ENCODE measurements around the gene NEK7. TPM values are rescaled to one million over a fixed set of nuclear protein-coding genes. Genes with fewer than 3 reads are reported as not detected.
A peak's percentile ranks its signal among the peaks of the same experiment; 100 is the strongest.

Gene NEK7
- total RNA-seq, 3 donors from 2014 or later (not counting 1 experiment from before 2014, with no cell fraction given), result 34.1 to 57.5 (median 42.1) TPM

DNA sequence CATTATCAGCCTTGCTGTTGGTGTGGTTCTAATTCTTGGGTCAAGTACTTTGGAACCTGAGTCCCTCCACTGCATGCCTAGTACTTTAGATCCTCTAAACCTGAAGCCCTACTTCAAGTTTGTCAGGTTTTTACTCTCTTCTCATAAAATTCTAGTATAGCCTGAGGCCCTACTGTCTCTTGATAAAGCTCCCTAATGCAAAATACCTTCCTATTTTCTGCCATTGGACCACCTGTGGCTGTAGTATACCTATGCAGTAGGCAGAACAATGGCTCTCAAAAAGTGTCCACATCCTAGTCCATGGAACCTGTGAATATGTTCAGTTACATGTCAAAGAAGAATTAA lies 47.5 kb upstream of the NEK7 start:
- Mint-ChIP-seq H3K36me3 (no peaks in the 10 kb centered on the region), H3K27ac (no peak overlapping the region)

DNA sequence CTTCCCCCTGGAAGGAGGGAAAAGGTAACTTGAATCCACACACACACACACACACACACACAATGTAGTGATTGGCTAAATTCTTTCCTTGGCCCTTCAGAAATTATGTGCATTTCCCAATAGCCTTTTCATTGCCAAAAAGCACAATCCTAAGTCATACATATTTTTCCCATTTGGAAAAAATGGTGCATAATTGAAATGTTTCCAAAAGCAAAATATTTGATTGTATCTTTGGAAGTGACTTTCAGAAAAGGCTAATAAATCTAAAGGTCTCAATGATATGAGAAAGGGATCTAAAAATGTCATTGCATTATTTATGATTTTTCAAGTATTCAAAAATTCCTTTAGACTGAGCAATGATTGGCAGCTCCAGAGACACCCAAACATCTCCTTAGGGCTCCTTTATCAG lies 43.5 kb upstream of the NEK7 start:
- Mint-ChIP-seq H3K4me3 (no peak overlapping the region), H3K27me3 (ENCODE audit: low read depth in 2 of 2) (peaks cover 0 to 2% of the 10 kb centered on the region in 2 donors), H3K4me1 (peaks cover 0 to 5% of the 10 kb centered on the region in 2 donors), H3K9me3 (no peaks in the 10 kb centered on the region), H3K27ac (no peak overlapping the region), H3K36me3 (no peaks in the 10 kb centered on the region)
- no peaks in the 10 kb centered on the region for H3K9me3 ChIP-seq (ENCODE audit: control insufficient read depth, insufficient read depth, low read length)
- no peaks in the 10 kb centered on the region for H3K4me1 ChIP-seq (ENCODE audit: control insufficient read depth, insufficient read depth, low read length)
- no peaks in the 10 kb centered on the region for H3K27me3 ChIP-seq (ENCODE audit: control insufficient read depth, insufficient read depth, low read length)
- ATAC-seq, result no peak
- no peak overlapping the region for H3K4me3 ChIP-seq (ENCODE audit: low read length)
- intact Hi-C loops (cut with micrococcal nuclease), result no loop called here
- no peak for DNase-seq
- TF ChIP-seq, protein P1, sequence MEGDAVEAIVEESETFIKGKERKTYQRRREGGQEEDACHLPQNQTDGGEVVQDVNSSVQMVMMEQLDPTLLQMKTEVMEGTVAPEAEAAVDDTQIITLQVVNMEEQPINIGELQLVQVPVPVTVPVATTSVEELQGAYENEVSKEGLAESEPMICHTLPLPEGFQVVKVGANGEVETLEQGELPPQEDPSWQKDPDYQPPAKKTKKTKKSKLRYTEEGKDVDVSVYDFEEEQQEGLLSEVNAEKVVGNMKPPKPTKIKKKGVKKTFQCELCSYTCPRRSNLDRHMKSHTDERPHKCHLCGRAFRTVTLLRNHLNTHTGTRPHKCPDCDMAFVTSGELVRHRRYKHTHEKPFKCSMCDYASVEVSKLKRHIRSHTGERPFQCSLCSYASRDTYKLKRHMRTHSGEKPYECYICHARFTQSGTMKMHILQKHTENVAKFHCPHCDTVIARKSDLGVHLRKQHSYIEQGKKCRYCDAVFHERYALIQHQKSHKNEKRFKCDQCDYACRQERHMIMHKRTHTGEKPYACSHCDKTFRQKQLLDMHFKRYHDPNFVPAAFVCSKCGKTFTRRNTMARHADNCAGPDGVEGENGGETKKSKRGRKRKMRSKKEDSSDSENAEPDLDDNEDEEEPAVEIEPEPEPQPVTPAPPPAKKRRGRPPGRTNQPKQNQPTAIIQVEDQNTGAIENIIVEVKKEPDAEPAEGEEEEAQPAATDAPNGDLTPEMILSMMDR (IDR thresholded peaks at IDR 0.05), result no peak
- H3K36me3 ChIP-seq (ENCODE audit: control insufficient read depth, insufficient read depth, low read length), result no peaks in the 10 kb centered on the region
- H3K27ac ChIP-seq (ENCODE audit: low read length), result no peak overlapping the region

More for the DNA sequence above, 47.5 kb upstream of the NEK7 start:
- H3K36me3 ChIP-seq (ENCODE audit: control insufficient read depth, insufficient read depth, low read length), result no peaks in the 10 kb centered on the region
- H3K9me3 Mint-ChIP-seq, result no peaks in the 10 kb centered on the region
- TF ChIP-seq, protein P1 (IDR thresholded peaks at IDR 0.05), result no peak
- H3K27ac ChIP-seq (ENCODE audit: low read length), result no peak overlapping the region
- DNase-seq, result no peak
- no peaks in the 10 kb centered on the region for H3K27me3 Mint-ChIP-seq (ENCODE audit: low read depth in 2 of 2)
- H3K9me3 ChIP-seq (ENCODE audit: control insufficient read depth, insufficient read depth, low read length), result no peaks in the 10 kb centered on the region
- no peaks in the 10 kb centered on the region for H3K4me1 ChIP-seq (ENCODE audit: control insufficient read depth, insufficient read depth, low read length)
- no peaks in the 10 kb centered on the region for H3K4me1 Mint-ChIP-seq
- H3K4me3 ChIP-seq (ENCODE audit: low read length), result no peak overlapping the region
- intact Hi-C loops (cut with micrococcal nuclease), result no loop called here
- ATAC-seq, result no peak
- no peaks in the 10 kb centered on the region for H3K27me3 ChIP-seq (ENCODE audit: control insufficient read depth, insufficient read depth, low read length)
- H3K4me3 Mint-ChIP-seq, result no peak overlapping the region

DNA sequence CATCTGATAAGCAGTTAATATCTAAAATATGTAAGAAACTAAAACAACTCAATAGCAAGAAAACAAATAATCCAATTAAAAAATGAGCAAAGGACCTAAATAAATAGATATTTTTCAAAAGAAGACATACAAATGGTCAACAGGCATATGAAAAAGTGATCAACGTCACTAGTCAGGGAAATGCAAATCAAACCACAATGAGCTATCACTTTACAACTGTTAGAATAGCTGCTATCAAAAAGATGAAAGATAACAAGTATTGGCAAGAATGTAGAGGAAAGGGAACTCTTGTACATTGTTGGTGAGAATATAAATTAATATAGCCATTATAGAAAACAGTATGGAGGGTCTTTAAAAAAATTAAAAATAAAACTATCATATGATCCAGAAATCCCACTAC lies 40.7 kb upstream of the NEK7 start:
- Mint-ChIP-seq H3K9me3 (no peaks in the 10 kb centered on the region), H3K27ac (no peak overlapping the region), H3K27me3 (ENCODE audit: low read depth in 2 of 2) (peaks cover 0 to 2% of the 10 kb centered on the region in 2 donors), H3K4me1 (peaks cover 0 to 5% of the 10 kb centered on the region in 2 donors), H3K4me3 (no peak overlapping the region), H3K36me3 (no peaks in the 10 kb centered on the region)
- TF ChIP-seq, protein P1 (IDR thresholded peaks at IDR 0.05), result no peak
- WGBS (ENCODE audit: insufficient coverage), result 20% methylated on average over 1 of the region's 1 CpG
- Histone ChIP-seq H3K9me3 (ENCODE audit: control insufficient read depth, insufficient read depth, low read length) (no peaks in the 10 kb centered on the region), H3K36me3 (ENCODE audit: control insufficient read depth, insufficient read depth, low read length) (no peaks in the 10 kb centered on the region), H3K27ac (ENCODE audit: low read length) (no peak overlapping the region), H3K4me3 (ENCODE audit: low read length) (no peak overlapping the region), H3K4me1 (ENCODE audit: control insufficient read depth, insufficient read depth, low read length) (no peaks in the 10 kb centered on the region), H3K27me3 (ENCODE audit: control insufficient read depth, insufficient read depth, low read length) (no peaks in the 10 kb centered on the region)
- ATAC-seq (peak in 1 of 3 donors; percentile 53), DNase-seq (no peak)
- intact Hi-C loops (cut with micrococcal nuclease), result no loop called here

DNA sequence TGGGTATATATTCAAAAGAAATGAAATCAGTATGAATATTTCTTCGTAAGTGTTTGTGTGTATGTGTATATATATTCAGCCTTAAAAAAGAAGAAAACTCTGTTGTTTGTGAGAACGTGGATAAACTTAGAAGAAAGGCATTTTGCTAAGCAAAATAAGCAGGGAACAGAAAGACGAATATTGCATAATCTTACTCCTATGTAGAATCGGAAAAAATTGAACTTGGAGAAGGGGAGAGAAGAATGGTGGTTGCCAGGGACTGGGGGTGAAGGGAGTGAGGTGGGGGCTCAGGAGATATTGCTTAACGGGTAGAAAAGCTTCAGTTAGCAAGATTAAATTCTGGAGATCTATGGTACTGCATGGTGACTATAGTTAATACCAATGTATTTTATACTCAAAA lies 40.3 kb upstream of the NEK7 start:
- H3K36me3 Mint-ChIP-seq, result no peaks in the 10 kb centered on the region

More for the DNA sequence above, 40.3 kb upstream of the NEK7 start:
- Mint-ChIP-seq H3K4me1 (peaks cover 0 to 5% of the 10 kb centered on the region in 2 donors), H3K9me3 (no peaks in the 10 kb centered on the region), H3K27ac (no peak overlapping the region), H3K4me3 (no peak overlapping the region), H3K27me3 (ENCODE audit: low read depth in 2 of 2) (peaks cover 0 to 2% of the 10 kb centered on the region in 2 donors)
- TF ChIP-seq, protein P1 (IDR thresholded peaks at IDR 0.05), result no peak
- 93% methylated on average over 4 of the region's 5 CpGs for whole genome bisulfite sequencing (ENCODE audit: insufficient coverage)
- Histone ChIP-seq H3K4me3 (ENCODE audit: low read length) (no peak overlapping the region), H3K27ac (ENCODE audit: low read length) (no peak overlapping the region), H3K27me3 (ENCODE audit: control insufficient read depth, insufficient read depth, low read length) (no peaks in the 10 kb centered on the region), H3K4me1 (ENCODE audit: control insufficient read depth, insufficient read depth, low read length) (no peaks in the 10 kb centered on the region), H3K36me3 (ENCODE audit: control insufficient read depth, insufficient read depth, low read length) (no peaks in the 10 kb centered on the region), H3K9me3 (ENCODE audit: control insufficient read depth, insufficient read depth, low read length) (no peaks in the 10 kb centered on the region)
- intact Hi-C loops (cut with micrococcal nuclease), result no loop called here
- ATAC-seq (no peak), DNase-seq (no peak)

Measured in natural killer cell (primary cell).